ENCODE measurements around the gene SHISA9. TPM values are rescaled to one million over a fixed set of nuclear protein-coding genes. Genes with fewer than 3 reads are reported as not detected.

Gene SHISA9
- total and polyA plus RNA-seq, 2 donors (not counting 1 experiment from before 2014, with no cell fraction given), result 0.03 to 0.07 TPM

DNA sequence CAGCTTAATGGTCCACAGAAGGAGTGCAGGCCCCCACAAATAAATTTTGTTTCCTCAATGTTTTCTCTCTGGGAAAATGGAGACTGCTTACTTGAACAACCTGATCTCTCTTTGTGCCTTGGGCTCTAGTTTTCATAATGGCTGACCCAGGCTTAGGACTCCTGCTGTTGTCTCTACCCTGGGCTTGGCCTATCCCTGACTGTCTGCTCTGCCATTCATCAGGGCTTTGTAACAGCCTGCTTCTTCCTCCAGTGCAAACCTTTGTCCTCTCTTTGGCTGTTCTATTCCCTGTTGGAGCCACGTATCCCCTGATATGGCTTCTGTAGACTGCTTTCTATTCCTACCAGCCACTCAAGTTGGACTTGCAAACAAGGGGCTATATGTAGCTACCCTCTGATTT is 139.8 kb downstream of the SHISA9 start:
- Histone ChIP-seq H3K9me3 (ENCODE audit: control extremely low read depth in 1 of 3, control insufficient read depth in 2 of 3, insufficient read depth in 1 of 3, low read length in 2 of 3) (peaks cover 0 to 3% (median 0%) of the 10 kb centered on the region in 3 donors), H3K4me3 (ENCODE audit: control extremely low read depth in 1 of 5, extremely low read depth in 1 of 5, insufficient read depth in 1 of 5, low read depth in 2 of 5, low read length in 4 of 5) (no peak overlapping the region), H2AFZ (ENCODE audit: insufficient read depth, low read depth, low read length, poor library complexity, severe bottlenecking) (no peak overlapping the region), H3K27me3 (replicated peaks in 1 of 4; ENCODE audit: control extremely low read depth in 1 of 4, control insufficient read depth in 3 of 4, insufficient read depth in 4 of 4, low read length in 3 of 4) (no peaks in the 10 kb centered on the region), H3K79me2 (ENCODE audit: control insufficient read depth, insufficient read depth, low read length) (no peaks in the 10 kb centered on the region), H3K4me1 (ENCODE audit: control insufficient read depth in 2 of 2, insufficient read depth in 2 of 2, low read length in 2 of 2) (no peaks in the 10 kb centered on the region), H3K9ac (ENCODE audit: low read length) (no peak overlapping the region), H3K4me2 (replicated peaks; ENCODE audit: low read depth, low read length, poor library complexity, severe bottlenecking) (no peak overlapping the region), H4K20me1 (ENCODE audit: control insufficient read depth, insufficient read depth, low read length, poor library complexity, severe bottlenecking) (no peaks in the 10 kb centered on the region), H3K36me3 (replicated peaks in 1 of 2; ENCODE audit: control extremely low read depth in 1 of 2, control insufficient read depth in 1 of 2, extremely low read depth in 1 of 2, insufficient read depth in 2 of 2, low read length in 1 of 2) (no peaks in the 10 kb centered on the region), H3K27ac (ENCODE audit: low read length in 2 of 2) (no peak overlapping the region)
- no peak overlapping the region for H3K27ac Mint-ChIP-seq
- CTCF ChIA-PET, result no interaction called here
- H3K9me3 Mint-ChIP-seq (ENCODE audit: insufficient read depth), result peaks cover 16% of the 10 kb centered on the region
- peaks cover 4% of the 10 kb centered on the region for H3K27me3 Mint-ChIP-seq
- TF ChIP-seq, protein P1, sequence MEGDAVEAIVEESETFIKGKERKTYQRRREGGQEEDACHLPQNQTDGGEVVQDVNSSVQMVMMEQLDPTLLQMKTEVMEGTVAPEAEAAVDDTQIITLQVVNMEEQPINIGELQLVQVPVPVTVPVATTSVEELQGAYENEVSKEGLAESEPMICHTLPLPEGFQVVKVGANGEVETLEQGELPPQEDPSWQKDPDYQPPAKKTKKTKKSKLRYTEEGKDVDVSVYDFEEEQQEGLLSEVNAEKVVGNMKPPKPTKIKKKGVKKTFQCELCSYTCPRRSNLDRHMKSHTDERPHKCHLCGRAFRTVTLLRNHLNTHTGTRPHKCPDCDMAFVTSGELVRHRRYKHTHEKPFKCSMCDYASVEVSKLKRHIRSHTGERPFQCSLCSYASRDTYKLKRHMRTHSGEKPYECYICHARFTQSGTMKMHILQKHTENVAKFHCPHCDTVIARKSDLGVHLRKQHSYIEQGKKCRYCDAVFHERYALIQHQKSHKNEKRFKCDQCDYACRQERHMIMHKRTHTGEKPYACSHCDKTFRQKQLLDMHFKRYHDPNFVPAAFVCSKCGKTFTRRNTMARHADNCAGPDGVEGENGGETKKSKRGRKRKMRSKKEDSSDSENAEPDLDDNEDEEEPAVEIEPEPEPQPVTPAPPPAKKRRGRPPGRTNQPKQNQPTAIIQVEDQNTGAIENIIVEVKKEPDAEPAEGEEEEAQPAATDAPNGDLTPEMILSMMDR (IDR thresholded peaks at IDR 0.05), result no peak
- TF ChIP-seq EZH2 (IDR thresholded peaks at IDR 0.05; ENCODE audit: borderline replicate concordance, insufficient read depth, low read depth, low read length, poor library complexity, severe bottlenecking), result no peak
- no peak overlapping the region for H3K4me3 Mint-ChIP-seq
- ATAC-seq (ENCODE audit: low read depth), result no peak
- no peaks in the 10 kb centered on the region for H3K4me1 Mint-ChIP-seq
- POLR2A ChIA-PET, result no interaction called here
- no peak for DNase-seq
- intact Hi-C loops (cut with micrococcal nuclease), result no loop called here
- no CpG with 5 or more reads among the region's 1 CpG for WGBS (ENCODE audit: insufficient coverage)

DNA sequence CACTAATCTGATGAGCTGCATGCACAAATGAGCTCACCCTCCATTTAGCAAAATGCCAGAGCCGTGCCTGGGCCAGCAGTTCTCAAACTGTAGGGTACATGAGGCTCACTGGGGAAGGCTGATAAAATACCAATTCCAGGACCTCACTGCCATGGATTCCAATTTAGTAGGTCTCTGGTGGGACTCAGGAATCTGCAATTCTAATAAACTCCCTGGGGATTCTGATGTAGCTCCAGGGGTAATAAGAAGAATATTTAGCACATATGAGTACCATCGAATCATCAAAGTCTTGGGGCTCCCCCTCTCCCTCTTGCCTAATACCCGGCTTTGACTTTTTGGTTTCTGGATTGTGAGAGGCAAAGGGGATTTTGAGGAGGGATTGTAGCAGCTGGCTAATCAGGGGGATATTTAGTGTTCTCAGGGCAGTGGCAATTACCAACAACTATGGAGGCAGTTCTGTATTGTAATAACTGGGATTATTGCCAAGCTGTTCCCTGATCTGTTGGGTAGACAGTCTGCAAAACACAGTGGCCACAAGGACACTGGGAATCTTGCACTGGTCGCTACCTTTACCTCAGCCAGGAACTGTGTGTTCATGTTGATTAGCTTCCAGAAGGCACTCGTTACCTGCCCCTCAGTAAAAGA is 140.4 kb downstream of the SHISA9 start:
- no peak overlapping the region for H3K4me3 ChIP-seq (ENCODE audit: control extremely low read depth in 1 of 5, extremely low read depth in 1 of 5, insufficient read depth in 1 of 5, low read depth in 2 of 5, low read length in 4 of 5)
- H3K79me2 ChIP-seq (ENCODE audit: control insufficient read depth, insufficient read depth, low read length), result no peaks in the 10 kb centered on the region
- ChIA-PET CTCF (no interaction called here), POLR2A (no interaction called here)
- H4K20me1 ChIP-seq (ENCODE audit: control insufficient read depth, insufficient read depth, low read length, poor library complexity, severe bottlenecking), result no peaks in the 10 kb centered on the region
- no peaks in the 10 kb centered on the region for H3K27me3 ChIP-seq (replicated peaks in 1 of 4; ENCODE audit: control extremely low read depth in 1 of 4, control insufficient read depth in 3 of 4, insufficient read depth in 4 of 4, low read length in 3 of 4)
- H3K36me3 ChIP-seq (replicated peaks in 1 of 2; ENCODE audit: control extremely low read depth in 1 of 2, control insufficient read depth in 1 of 2, extremely low read depth in 1 of 2, insufficient read depth in 2 of 2, low read length in 1 of 2), result no peaks in the 10 kb centered on the region
- DNase-seq (no peak), ATAC-seq (ENCODE audit: low read depth) (no peak)
- peaks cover 0 to 3% (median 0%) of the 10 kb centered on the region in 3 donors for H3K9me3 ChIP-seq (ENCODE audit: control extremely low read depth in 1 of 3, control insufficient read depth in 2 of 3, insufficient read depth in 1 of 3, low read length in 2 of 3)
- no peak overlapping the region for H3K4me3 Mint-ChIP-seq
- H3K27ac Mint-ChIP-seq, result no peak overlapping the region
- no peak overlapping the region for H2AFZ ChIP-seq (ENCODE audit: insufficient read depth, low read depth, low read length, poor library complexity, severe bottlenecking)
- 60% methylated on average over 3 of the region's 5 CpGs for WGBS (ENCODE audit: insufficient coverage)
- peaks cover 4% of the 10 kb centered on the region for H3K27me3 Mint-ChIP-seq
- H3K4me2 ChIP-seq (replicated peaks; ENCODE audit: low read depth, low read length, poor library complexity, severe bottlenecking), result no peak overlapping the region
- no peak overlapping the region for H3K27ac ChIP-seq (ENCODE audit: low read length in 2 of 2)
- TF ChIP-seq, protein P1 (IDR thresholded peaks at IDR 0.05), result no peak
- TF ChIP-seq EZH2 (IDR thresholded peaks at IDR 0.05; ENCODE audit: borderline replicate concordance, insufficient read depth, low read depth, low read length, poor library complexity, severe bottlenecking), result no peak
- H3K9ac ChIP-seq (ENCODE audit: low read length), result no peak overlapping the region
- H3K4me1 ChIP-seq (ENCODE audit: control insufficient read depth in 2 of 2, insufficient read depth in 2 of 2, low read length in 2 of 2), result no peaks in the 10 kb centered on the region
- H3K9me3 Mint-ChIP-seq (ENCODE audit: insufficient read depth), result peaks cover 16% of the 10 kb centered on the region
- intact Hi-C loops (cut with micrococcal nuclease), result no loop called here
- H3K4me1 Mint-ChIP-seq, result no peaks in the 10 kb centered on the region
